Bronchial epithelial cell (primary cell): ENCODE results near the gene PTPRA. TPM values are rescaled to one million over a fixed set of nuclear protein-coding genes. Genes with fewer than 3 reads are reported as not detected.
A peak's percentile ranks its signal among the peaks of the same experiment; 100 is the strongest.

Experiments
- DNase-seq: peaks from one replicate; pipeline ENCODE4 v3.0.0-alpha.2; 2010; ENCODE audit warnings: low read depth
- FAIRE-seq: peaks from 2 replicates; lab custom pipeline; 2011; peaks lifted over from hg19 to GRCh38; lab: Jason Lieb, UNC
- H3K27me3 ChIP-seq: 2 replicates; pipeline ENCODE4 v1.5.1; 2011; ENCODE audit warnings: low read length; ENCODE audit not compliant: control insufficient read depth, insufficient read depth
- H3K36me3 ChIP-seq: 2 replicates; pipeline ENCODE4 v1.5.1; 2011; ENCODE audit warnings: low read length; ENCODE audit not compliant: control insufficient read depth, insufficient read depth
- H3K4me3 ChIP-seq: 2 replicates; pipeline ENCODE4 v1.5.1; 2011; ENCODE audit warnings: mild to moderate bottlenecking, low read depth, low read length, control low read depth
- total RNA-seq: library from RNA; depleted of rRNA; stranded (reverse); fragments of >200 nt; gene quantifications from 2 replicates; pipeline ENCODE4 v1.2.1, GENCODE V29; 2014
- TF ChIP-seq, protein P1 (sequence below): IDR thresholded peaks from 2 replicates; pipeline ENCODE4 v1.5.1; 2011; ENCODE audit warnings: mild to moderate bottlenecking, moderate library complexity, low read length, control low read depth, inconsistent platforms; ENCODE audit not compliant: insufficient read depth, severe bottlenecking

The PTPRA gene
- total RNA-seq, 1 donor from 2014 or later = 20.8 TPM

DNA sequence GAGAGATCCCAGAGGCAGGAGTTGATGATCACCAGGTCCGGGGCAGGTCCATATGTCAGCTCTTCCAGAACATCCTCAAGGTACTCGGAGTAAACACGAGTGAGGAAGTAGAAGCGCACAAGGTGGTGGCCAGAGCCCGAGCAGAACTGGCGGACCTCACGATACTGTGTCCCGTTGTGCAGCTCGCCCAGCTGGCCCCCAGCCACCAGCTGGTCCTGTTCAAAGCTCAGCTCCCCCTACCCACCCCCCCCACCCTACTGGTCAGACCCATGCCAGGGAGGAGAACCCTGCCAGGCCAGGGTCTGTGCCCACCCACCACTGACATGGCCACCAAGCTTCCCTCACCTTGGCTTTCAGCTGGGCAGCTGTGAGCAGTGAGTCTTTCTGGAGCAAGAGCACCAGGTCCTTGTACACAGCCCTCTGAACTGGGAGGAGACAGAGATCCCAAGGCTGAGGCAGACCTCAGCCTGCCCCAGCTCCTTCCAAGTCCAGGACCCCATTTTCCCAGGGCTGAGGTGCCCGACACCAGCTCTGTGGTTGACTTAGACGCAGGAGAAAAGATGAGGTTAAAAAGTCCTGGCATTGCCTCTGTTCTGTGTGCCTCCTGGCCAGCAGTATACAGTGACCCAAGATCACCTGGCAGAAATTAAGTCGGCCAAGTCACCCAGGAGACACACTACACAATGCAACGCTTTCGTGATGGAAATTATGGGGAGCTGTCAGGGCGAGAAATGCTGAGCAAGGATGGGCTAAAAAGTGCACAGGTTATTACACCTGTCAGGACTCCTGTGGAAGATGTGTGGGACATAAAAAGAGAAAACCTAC is 34.2 kb upstream of the PTPRA start:
- FAIRE-seq = no peak
- Histone ChIP-seq H3K36me3 (no peaks in the 10 kb centered on the region), H3K4me3 (no peak overlapping the region), H3K27me3 (no peaks in the 10 kb centered on the region)
- TF ChIP-seq, protein P1, sequence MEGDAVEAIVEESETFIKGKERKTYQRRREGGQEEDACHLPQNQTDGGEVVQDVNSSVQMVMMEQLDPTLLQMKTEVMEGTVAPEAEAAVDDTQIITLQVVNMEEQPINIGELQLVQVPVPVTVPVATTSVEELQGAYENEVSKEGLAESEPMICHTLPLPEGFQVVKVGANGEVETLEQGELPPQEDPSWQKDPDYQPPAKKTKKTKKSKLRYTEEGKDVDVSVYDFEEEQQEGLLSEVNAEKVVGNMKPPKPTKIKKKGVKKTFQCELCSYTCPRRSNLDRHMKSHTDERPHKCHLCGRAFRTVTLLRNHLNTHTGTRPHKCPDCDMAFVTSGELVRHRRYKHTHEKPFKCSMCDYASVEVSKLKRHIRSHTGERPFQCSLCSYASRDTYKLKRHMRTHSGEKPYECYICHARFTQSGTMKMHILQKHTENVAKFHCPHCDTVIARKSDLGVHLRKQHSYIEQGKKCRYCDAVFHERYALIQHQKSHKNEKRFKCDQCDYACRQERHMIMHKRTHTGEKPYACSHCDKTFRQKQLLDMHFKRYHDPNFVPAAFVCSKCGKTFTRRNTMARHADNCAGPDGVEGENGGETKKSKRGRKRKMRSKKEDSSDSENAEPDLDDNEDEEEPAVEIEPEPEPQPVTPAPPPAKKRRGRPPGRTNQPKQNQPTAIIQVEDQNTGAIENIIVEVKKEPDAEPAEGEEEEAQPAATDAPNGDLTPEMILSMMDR = no peak
- no peak for DNase-seq

DNA sequence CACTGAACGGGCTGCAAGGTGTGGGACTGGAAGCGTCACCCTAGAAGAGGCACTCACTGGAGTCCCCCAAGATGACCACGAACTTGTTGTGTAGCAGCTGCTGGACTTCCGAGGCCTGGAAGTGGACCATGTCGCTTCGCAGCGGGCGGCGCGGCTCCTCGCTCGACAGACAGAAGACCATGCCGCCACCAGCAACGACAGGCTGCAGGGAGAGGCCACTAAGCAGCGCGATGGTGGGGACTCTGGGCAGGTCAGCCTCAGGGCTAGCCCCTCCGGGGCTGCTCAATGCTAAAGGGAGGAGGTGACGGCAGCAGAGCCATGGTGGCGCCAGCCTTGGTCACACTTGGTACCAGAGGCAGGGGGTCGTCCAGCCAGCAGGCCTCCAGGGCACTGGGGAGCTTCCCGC is 33.5 kb upstream of the PTPRA start:
- FAIRE-seq (peak; percentile 7), DNase-seq (no peak)
- Histone ChIP-seq H3K27me3 (no peaks in the 10 kb centered on the region), H3K4me3 (peak overlapping the region; percentile 90), H3K36me3 (no peaks in the 10 kb centered on the region)
- TF ChIP-seq, protein P1 = no peak

DNA sequence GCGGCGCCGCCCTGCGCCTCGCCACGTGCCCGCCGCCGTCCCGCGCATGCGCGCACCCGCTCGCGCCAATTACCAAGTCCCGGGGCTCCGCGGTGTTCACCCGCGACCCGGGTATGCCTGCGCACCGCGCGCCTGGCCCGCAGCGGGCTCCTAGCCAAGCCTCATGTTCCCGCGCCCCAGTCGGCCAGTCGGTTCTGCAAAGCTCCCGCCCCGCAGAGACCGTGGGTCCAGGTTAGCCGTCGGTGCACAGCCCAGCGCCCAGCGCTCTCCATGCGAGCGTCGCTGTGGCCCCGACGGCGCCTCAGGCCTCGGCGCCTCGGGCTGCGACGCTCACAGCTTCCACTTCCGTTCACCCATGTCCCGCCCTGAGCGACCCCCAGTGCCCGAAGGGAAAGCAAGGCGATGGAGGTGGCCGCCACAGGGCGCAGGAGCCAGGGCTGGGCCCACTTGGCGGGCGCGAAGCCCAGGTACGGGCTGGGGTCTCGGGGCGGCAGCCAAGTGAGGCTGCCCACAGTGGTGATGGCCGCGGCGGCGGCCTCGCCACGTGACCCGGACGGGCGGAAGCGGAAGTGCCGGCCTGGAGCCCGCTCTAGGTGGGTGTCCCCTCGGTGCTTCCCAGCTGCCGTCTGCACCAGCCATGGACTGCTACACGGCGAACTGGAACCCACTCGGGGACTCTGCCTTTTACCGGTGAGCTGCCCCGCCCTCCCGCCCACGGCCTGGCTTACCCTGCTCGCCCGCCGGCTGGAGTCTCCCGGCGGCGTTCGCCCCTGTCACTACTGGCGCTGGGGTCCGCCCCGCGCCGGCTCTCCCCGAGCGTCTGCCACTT is 32.9 kb upstream of the PTPRA start, which contains the start of the genes PCED1A and VPS16:
PCED1A (minus strand) TSS at position 518 of the 829 bp plus-strand sequence. CDS start 743 bp downstream, outside the sequence.
VPS16 (plus strand) TSS at position 608 of the 829 bp plus-strand sequence; CDS start at position 638, 30 bp downstream.
- DNase-seq (peak; percentile 50), FAIRE-seq (no peak)
- Histone ChIP-seq H3K36me3 (no peaks in the 10 kb centered on the region), H3K4me3 (peak within 1 kb of the TSS; percentile 90), H3K27me3 (no peaks in the 10 kb centered on the region)
- TF ChIP-seq, protein P1 = no peak

DNA sequence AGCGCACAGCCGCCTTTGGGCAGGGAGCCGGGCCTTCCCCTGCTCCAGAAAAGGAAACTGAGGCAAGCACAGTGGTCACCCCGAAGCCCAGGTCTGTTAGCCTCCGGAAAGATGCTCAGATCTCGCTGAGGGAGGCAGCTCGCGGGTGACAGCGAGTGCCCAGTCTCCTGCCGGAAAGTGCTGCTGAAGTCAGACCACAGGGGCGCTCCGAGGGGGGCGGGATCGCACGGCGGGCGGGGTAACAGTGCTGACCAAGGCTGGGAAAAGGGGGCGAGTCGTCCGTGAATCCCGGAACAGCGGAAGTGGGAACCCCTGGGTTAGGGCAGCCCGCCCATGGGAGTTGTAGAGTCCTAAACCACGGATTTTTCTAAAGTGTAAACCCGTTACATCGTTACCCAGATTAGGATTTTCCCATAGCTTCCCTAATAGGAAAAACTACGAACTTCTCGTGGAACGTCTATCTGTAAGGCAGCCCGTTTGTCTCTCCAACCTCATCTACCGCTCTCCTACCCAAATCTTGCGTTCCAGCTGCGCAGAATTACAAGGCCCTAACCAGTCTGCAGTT is 32.2 kb upstream of the PTPRA start:
- TF ChIP-seq, protein P1 = no peak
- H3K36me3 ChIP-seq = no peaks in the 10 kb centered on the region
- DNase-seq = peak; percentile 21

DNA sequence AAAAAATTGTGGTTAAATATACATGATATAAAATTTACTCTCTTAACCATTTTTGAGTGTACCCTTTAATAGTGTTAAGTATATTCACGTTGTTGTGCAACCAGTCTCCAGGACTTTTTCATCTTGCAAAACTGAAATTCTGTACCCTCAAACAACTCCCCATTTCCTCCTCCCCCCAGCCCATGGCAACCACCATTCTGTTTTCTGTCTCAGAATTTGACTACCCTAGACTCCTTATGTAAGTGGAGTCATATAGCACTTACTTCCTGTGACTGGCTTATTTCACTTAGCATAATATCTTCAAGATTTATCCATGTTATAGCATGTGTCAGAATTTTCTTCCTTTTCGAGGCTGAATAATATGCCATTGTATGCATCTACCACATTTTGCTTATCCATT is 27.7 kb upstream of the PTPRA start:
- H3K4me3 ChIP-seq = no peak overlapping the region
- DNase-seq = no peak
- peaks cover 1% of the 10 kb centered on the region for H3K36me3 ChIP-seq
- TF ChIP-seq, protein P1 = no peak
- FAIRE-seq = no peak
- no peaks in the 10 kb centered on the region for H3K27me3 ChIP-seq

More for the DNA sequence above, 32.2 kb upstream of the PTPRA start:
- Histone ChIP-seq H3K27me3 (no peaks in the 10 kb centered on the region), H3K4me3 (peak overlapping the region; percentile 90)
- no peak for FAIRE-seq
